WTC11 (cell line): ENCODE measurements around the gene GNG2. TPM values are rescaled to one million over a fixed set of nuclear protein-coding genes. Genes with fewer than 3 reads are reported as not detected.

Experiments
- ATAC-seq: fragments of 200-7000 bp; cut with Tn5 transposase; 2 replicates; pipeline ENCODE4 v1.10.0; 2021; ENCODE audit warnings: mild to moderate bottlenecking, moderate library complexity
- CTCF ChIA-PET: fragments of 300-600 bp; sonication (Branson Sonifier 250); formaldehyde crosslinking; loops from one replicate; lab custom pipeline; 2021; ENCODE audit warnings: antibody characterized with exemption; lab: Charles Lee
- POLR2A ChIA-PET: fragments of 350-600 bp; sonication (Branson Sonifier 250); formaldehyde crosslinking; loops from one replicate; lab custom pipeline; 2021; ENCODE audit warnings: antibody characterized with exemption; lab: Charles Lee
- DNase-seq: peaks from one replicate; pipeline ENCODE4 v3.0.0; 2021; ENCODE audit warnings: low spot score
- H3K27ac Mint-ChIP-seq: 2 replicates; pipeline ENCODE4 v1.8.0; 2021; ENCODE audit warnings: mixed read lengths
- H3K27me3 Mint-ChIP-seq: 2 replicates; pipeline ENCODE4 v1.8.0; 2021; ENCODE audit warnings: low read depth, mild to moderate bottlenecking, moderate library complexity, mixed read lengths
- H3K36me3 Mint-ChIP-seq: 2 replicates; pipeline ENCODE4 v1.8.0; 2021; ENCODE audit warnings: mixed read lengths
- H3K4me1 Mint-ChIP-seq: 2 replicates; pipeline ENCODE4 v1.8.0; 2022; ENCODE audit warnings: mixed read lengths
- H3K4me3 Mint-ChIP-seq: 2 replicates; pipeline ENCODE4 v1.8.0; 2021; ENCODE audit warnings: mild to moderate bottlenecking, moderate library complexity, mixed read lengths
- H3K9me3 Mint-ChIP-seq: 2 replicates; pipeline ENCODE4 v1.8.0; 2021; ENCODE audit warnings: mixed read lengths
- AFF4 ChIP-seq: sonication (generic); formaldehyde crosslinking; IDR thresholded peaks from 2 replicates; pipeline ENCODE4 v1.8.1; 2023; ENCODE audit warnings: mild to moderate bottlenecking, missing genetic modification reagents, borderline replicate concordance
- AR ChIP-seq: fragments of 250-450 bp; sonication (Bioruptor Pico); IDR thresholded peaks from 2 replicates; pipeline ENCODE4 v1.9.0; 2021; ENCODE audit warnings: mild to moderate bottlenecking
- ARID4B ChIP-seq: sonication (generic); formaldehyde crosslinking; IDR thresholded peaks from 2 replicates; pipeline ENCODE4 v1.8.0; 2023; ENCODE audit warnings: missing genetic modification reagents, mild to moderate bottlenecking, borderline replicate concordance
- FOXK1 ChIP-seq: sonication (generic); formaldehyde crosslinking; IDR thresholded peaks from 2 replicates; pipeline ENCODE4 v1.8.0; 2022; ENCODE audit warnings: mild to moderate bottlenecking, moderate library complexity, missing genetic modification reagents
- GABPB1 ChIP-seq: sonication (generic); formaldehyde crosslinking; IDR thresholded peaks from 2 replicates; pipeline ENCODE4 v1.8.1; 2023; ENCODE audit warnings: mild to moderate bottlenecking, missing genetic modification reagents
- GTF2I ChIP-seq: fragments of 250-450 bp; sonication (Bioruptor Pico); conservative IDR thresholded peaks from 2 replicates; pipeline ENCODE4 v1.4.0; 2021; ENCODE audit warnings: mild to moderate bottlenecking
- HMGA2 ChIP-seq: fragments of 250-450 bp; sonication (Bioruptor Pico); IDR thresholded peaks from 2 replicates; pipeline ENCODE4 v1.4.0; 2021; ENCODE audit warnings: mild to moderate bottlenecking, moderate library complexity
- IRF2 ChIP-seq: sonication (generic); formaldehyde crosslinking; IDR thresholded peaks from 2 replicates; pipeline ENCODE4 v1.8.0; 2022; ENCODE audit warnings: low read depth, missing genetic modification reagents, borderline replicate concordance
- NFYB ChIP-seq: sonication (generic); formaldehyde crosslinking; conservative IDR thresholded peaks from 2 replicates; pipeline ENCODE4 v1.8.0; 2022; ENCODE audit warnings: low read depth, missing genetic modification reagents
- NR2C2 ChIP-seq: sonication (generic); formaldehyde crosslinking; IDR thresholded peaks from 2 replicates; pipeline ENCODE4 v1.8.0; 2022; ENCODE audit warnings: mild to moderate bottlenecking, missing genetic modification reagents
- ZNF138 ChIP-seq: sonication (generic); formaldehyde crosslinking; conservative IDR thresholded peaks from 2 replicates; pipeline ENCODE4 v1.8.1; 2022; ENCODE audit warnings: mild to moderate bottlenecking, moderate library complexity, missing genetic modification reagents
- ZNF219 ChIP-seq: sonication (generic); formaldehyde crosslinking; IDR thresholded peaks from 2 replicates; pipeline ENCODE4 v1.8.0; 2023; ENCODE audit warnings: missing genetic modification reagents, mild to moderate bottlenecking, borderline replicate concordance
- ZNF263 ChIP-seq: sonication (generic); formaldehyde crosslinking; IDR thresholded peaks from 2 replicates; pipeline ENCODE4 v1.8.1; 2022; ENCODE audit warnings: low read depth, mild to moderate bottlenecking, moderate library complexity, missing genetic modification reagents
- ZNF281 ChIP-seq: sonication (generic); formaldehyde crosslinking; IDR thresholded peaks from 2 replicates; pipeline ENCODE4 v1.8.0; 2023; ENCODE audit warnings: mild to moderate bottlenecking, missing genetic modification reagents
- ZNF317 ChIP-seq: sonication (generic); formaldehyde crosslinking; IDR thresholded peaks from 2 replicates; pipeline ENCODE4 v1.8.1; 2023; ENCODE audit warnings: low read depth, mild to moderate bottlenecking, moderate library complexity, missing genetic modification reagents, borderline replicate concordance
- ZNF425 ChIP-seq: fragments of 250-450 bp; sonication (Bioruptor Pico); conservative IDR thresholded peaks from 2 replicates; pipeline ENCODE4 v1.9.0; 2021; ENCODE audit warnings: mild to moderate bottlenecking
- total RNA-seq: library from RNA; stranded (reverse); gene quantifications from 3 replicates; pipeline ENCODE4 v1.2.3, GENCODE V29; 2021
- TF ChIP-seq, protein P1 (sequence below): sonication (generic); formaldehyde crosslinking; IDR thresholded peaks from 2 replicates; pipeline ENCODE4 v1.8.0; 2022; ENCODE audit warnings: mild to moderate bottlenecking, missing genetic modification reagents

The GNG2 gene
- total RNA-seq, 1 experiment from 2014 or later = 10.7 TPM

DNA sequence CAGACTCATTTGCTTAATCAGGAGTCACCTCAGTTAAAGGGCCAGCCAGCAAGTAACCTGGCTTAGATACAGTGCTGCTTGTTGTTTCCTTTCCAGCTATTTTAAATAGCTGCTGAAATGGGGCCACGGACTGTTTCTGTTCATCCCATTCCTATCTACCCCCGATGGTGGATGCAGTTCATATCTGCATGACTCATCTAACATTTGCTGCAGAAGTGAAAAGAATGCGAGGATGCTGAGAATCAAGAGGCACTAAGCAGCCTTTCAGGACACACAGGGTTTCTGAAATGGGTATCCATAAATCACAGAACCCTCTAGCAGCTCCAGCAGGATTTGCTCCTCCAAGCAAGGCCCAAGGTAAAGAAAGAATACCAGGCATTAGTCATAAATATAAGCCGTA is 68.8 kb downstream of the GNG2 start:
- DNase-seq = no peak
- no peaks in the 10 kb centered on the region for H3K27me3 Mint-ChIP-seq
- H3K27ac Mint-ChIP-seq = no peak overlapping the region
- H3K9me3 Mint-ChIP-seq = peaks cover 3% of the 10 kb centered on the region; the same call in 1 of the 2 replicates
- no peak for ATAC-seq
- no peaks in the 10 kb centered on the region for H3K36me3 Mint-ChIP-seq
- POLR2A ChIA-PET = no interaction called here
- CTCF ChIA-PET = no interaction called here
- H3K4me1 Mint-ChIP-seq = no peaks in the 10 kb centered on the region
- H3K4me3 Mint-ChIP-seq = no peak overlapping the region
- TF ChIP-seq ZNF263 (CRISPR knock-in tag) = no peak
- TF ChIP-seq IRF2 = no peak
- TF ChIP-seq ARID4B = no peak
- no peak for TF ChIP-seq NFYB (CRISPR knock-in tag)
- TF ChIP-seq, protein P1, sequence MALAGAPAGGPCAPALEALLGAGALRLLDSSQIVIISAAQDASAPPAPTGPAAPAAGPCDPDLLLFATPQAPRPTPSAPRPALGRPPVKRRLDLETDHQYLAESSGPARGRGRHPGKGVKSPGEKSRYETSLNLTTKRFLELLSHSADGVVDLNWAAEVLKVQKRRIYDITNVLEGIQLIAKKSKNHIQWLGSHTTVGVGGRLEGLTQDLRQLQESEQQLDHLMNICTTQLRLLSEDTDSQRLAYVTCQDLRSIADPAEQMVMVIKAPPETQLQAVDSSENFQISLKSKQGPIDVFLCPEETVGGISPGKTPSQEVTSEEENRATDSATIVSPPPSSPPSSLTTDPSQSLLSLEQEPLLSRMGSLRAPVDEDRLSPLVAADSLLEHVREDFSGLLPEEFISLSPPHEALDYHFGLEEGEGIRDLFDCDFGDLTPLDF (CRISPR knock-in tag) = no peak
- no peak for TF ChIP-seq FOXK1 (CRISPR knock-in tag)
- TF ChIP-seq GTF2I = no peak
- no peak for TF ChIP-seq ZNF219 (CRISPR knock-in tag)
- TF ChIP-seq GABPB1 (CRISPR knock-in tag) = no peak
- no peak for TF ChIP-seq ZNF281 (CRISPR knock-in tag)
- no peak for TF ChIP-seq ZNF317
- TF ChIP-seq AFF4 (CRISPR knock-in tag) = no peak
- TF ChIP-seq HMGA2 (CRISPR knock-in tag) = no peak
- no peak for TF ChIP-seq ZNF138 (CRISPR knock-in tag)
- TF ChIP-seq ZNF425 (CRISPR knock-in tag) = no peak
- TF ChIP-seq AR (CRISPR knock-in tag) = no peak
- TF ChIP-seq NR2C2 = no peak
